Measurements from ENCODE around the gene PARG. TPM values are rescaled to one million over a fixed set of nuclear protein-coding genes. Genes with fewer than 3 reads are reported as not detected.
"Not testable (repeated sequence)": the region's sequence is repeated elsewhere in the genome, so short reads cannot be mapped to it uniquely, and the experiment has no call there.

PARG gene
- total RNA-seq, 1 donor from 2014 or later = 20.4 TPM

- ATAC-seq; intact Hi-C loops (cut with DNase I); DNase-seq (ENCODE audit: missing footprints): not testable (repeated sequence)
These were observed 25.4 kb downstream of the PARG start for GRCh38 chr10:49916451-49916850.

GRCh38 chr10:49910295-49910694 lies 31.5 kb downstream of the PARG start:
- DNase-seq (ENCODE audit: missing footprints); ATAC-seq; intact Hi-C loops (cut with DNase I): not testable (repeated sequence)

DNA sequence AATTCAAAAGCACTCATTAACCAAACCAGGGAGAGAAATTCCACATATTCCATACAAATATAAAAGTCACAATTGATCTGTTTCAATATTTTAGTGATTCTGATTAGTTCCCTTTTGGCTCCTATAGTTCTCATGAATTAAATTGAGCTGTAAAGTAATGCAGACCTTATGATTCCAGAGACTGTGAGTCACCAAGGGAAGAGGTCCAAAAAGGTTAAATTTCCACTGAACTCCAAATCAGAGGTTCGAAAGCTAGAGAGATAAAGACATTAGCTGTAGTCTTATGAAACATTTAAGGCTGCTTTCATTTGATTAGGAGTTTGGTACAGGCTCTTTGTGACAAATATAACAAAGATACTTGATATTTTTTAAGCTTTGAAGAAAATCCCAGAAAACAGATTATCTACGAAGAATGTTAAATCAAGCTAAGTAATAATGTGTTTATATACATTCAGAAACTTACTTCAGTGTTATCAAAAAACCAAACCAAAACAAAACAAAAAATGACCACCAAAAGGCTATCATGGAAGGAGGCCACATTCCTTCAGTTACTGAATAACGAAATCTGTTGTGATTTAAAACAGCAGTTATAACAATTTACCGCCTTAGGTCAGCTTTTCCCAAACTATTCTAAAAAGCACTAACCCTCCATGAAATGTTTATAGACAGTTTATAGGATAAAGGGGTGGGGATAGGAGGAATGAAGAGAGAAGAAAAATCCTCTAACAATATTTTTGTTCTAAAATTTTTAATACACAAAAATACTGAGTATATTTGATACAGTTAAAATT lies 33.3 kb downstream of the PARG start:
- ATAC-seq; intact Hi-C loops (cut with DNase I): not testable (repeated sequence)

GRCh38 chr10:49903829-49904228 lies 38.0 kb downstream of the PARG start:
- ATAC-seq; intact Hi-C loops (cut with DNase I); DNase-seq (ENCODE audit: missing footprints): not testable (repeated sequence)

More for the DNA sequence above, 33.3 kb downstream of the PARG start:
- not testable (repeated sequence) for DNase-seq (ENCODE audit: missing footprints)

DNA sequence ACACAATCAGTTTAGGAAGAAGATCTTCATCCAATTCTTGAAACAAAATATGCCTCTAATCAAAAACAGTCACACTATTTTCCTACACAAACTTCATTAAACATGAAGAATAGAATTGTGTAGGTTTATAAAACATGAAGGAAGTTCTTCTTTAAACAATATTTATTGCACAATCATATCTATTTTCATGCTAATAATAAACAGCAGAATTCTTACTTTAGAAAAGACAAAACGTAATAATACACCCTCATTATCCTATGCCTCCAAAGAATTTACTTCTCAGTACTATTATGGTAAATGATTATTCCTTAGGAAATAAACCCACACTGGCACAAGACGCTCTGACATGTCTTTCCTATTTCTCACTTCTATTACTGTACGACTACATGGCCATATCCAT lies 41.4 kb downstream of the PARG start:
- ATAC-seq; intact Hi-C loops (cut with DNase I); DNase-seq (ENCODE audit: missing footprints): not testable (repeated sequence)

DNA sequence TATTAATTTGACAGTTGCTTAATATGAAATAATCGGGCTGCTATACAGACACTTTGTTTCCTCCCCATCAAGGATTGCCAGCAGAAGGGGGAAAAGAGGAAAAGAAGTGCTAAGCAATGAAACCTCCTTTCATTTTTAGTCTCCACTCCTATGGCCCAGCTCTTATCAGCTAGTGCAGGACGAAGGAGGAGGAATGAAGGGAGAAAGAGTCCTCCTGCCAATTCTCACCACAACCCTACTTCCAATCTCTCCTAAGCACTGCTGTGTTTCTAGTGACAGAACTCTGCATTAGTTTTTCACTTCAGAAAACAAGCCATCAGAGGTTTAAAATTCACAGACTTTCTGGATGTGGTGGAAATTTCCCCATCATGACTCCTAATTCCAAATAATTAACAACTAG lies 41.8 kb downstream of the PARG start:
- DNase-seq (ENCODE audit: missing footprints); ATAC-seq; intact Hi-C loops (cut with DNase I): not testable (repeated sequence)

GRCh38 chr10:49890025-49890424 lies 51.8 kb downstream of the PARG start:
- ATAC-seq; intact Hi-C loops (cut with DNase I); DNase-seq (ENCODE audit: missing footprints): not testable (repeated sequence)

GRCh38 chr10:49884739-49885331 lies 57.0 kb downstream of the PARG start:
- DNase-seq (ENCODE audit: missing footprints); intact Hi-C loops (cut with DNase I); ATAC-seq: not testable (repeated sequence)

DNA sequence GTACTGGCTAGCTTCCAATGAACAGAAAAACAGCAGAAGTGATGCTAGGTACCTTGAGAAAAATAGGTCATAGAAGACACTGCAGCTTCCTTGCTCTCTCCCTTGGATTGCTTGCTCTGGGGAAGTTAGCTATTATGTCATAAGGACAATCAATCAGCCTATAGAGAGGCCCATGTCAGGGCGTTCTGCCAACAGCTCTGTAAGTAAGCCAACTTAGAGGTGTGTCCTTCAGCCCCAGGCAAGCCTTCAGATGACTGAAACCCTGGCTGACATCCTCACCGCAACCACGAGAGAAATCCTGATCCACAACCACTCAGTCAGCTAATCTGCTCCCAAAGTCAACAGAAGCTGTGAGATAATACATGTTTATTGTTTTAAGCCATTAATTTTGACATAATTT lies 58.0 kb downstream of the PARG start:
- intact Hi-C loops (cut with DNase I); ATAC-seq; DNase-seq (ENCODE audit: missing footprints): not testable (repeated sequence)

GRCh38 chr10:49882327-49882726 lies 59.5 kb downstream of the PARG start:
- intact Hi-C loops (cut with DNase I) = not testable (repeated sequence)

DNA sequence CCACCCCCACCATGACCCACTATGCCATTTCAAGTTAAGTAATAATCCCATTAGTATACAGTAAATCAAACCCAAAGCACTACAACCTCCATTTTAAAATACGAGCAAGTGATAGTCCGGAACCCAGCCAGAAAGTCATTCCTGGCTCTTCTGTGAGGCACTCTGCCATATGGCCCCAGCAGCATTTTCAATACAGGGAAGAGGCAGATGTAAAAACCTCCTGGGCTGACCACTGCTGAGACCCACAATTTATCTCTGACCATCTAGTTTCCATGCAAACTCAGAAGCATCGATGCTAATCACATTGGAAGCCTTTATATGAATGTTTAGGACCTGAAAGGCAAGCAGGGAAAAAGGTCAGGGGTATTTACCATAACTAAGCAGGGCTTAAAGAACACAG lies 69.1 kb downstream of the PARG start:
- intact Hi-C loops (cut with DNase I); DNase-seq (ENCODE audit: missing footprints); ATAC-seq: not testable (repeated sequence)

More at GRCh38 chr10:49882327-49882726, 59.5 kb downstream of the PARG start:
- DNase-seq (ENCODE audit: missing footprints); ATAC-seq: not testable (repeated sequence)

DNA sequence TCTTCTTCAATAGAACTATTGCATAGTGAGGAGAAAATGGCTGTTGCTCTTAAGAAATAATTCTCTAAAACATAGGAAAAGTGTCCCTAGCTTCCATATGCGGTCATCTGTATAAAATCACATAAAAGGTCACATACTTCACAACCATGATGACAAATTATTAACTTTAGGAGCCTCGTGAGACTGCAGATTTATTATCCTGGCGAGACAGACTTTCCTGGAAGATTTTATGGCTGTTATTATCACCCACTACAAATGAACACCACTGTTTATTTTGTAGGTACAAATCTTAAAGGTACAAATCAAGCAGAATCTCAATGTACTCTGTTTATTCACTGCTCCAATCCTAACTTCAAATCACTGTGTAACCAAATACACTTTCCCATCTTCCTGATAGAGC lies 70.4 kb downstream of the PARG start:
- ATAC-seq; intact Hi-C loops (cut with DNase I); DNase-seq (ENCODE audit: missing footprints): not testable (repeated sequence)

GRCh38 chr10:49859933-49860332 lies 81.9 kb downstream of the PARG start:
- intact Hi-C loops (cut with DNase I); DNase-seq (ENCODE audit: missing footprints); ATAC-seq: not testable (repeated sequence)

GRCh38 chr10:49858697-49859382 lies 83.0 kb downstream of the PARG start:
- ATAC-seq; intact Hi-C loops (cut with DNase I); DNase-seq (ENCODE audit: missing footprints): not testable (repeated sequence)

- intact Hi-C loops (cut with DNase I); ATAC-seq; DNase-seq (ENCODE audit: missing footprints): not testable (repeated sequence)
These were observed 92.3 kb downstream of the PARG start for GRCh38 chr10:49849520-49849919.

GRCh38 chr10:49844775-49845595 lies 96.8 kb downstream of the PARG start:
- intact Hi-C loops (cut with DNase I) = no loop called here
- DNase-seq (ENCODE audit: missing footprints) = no peak
- no peak for ATAC-seq

- intact Hi-C loops (cut with DNase I); ATAC-seq; DNase-seq (ENCODE audit: missing footprints): not testable (repeated sequence)
These were observed 99.5 kb downstream of the PARG start for GRCh38 chr10:49842333-49842628.

GRCh38 chr10:49841615-49842332 lies 100.1 kb downstream of the PARG start:
- intact Hi-C loops (cut with DNase I) = no loop called here
- ATAC-seq (no peak), DNase-seq (ENCODE audit: missing footprints) (no peak)
